HCT116 (cell line): ENCODE measurements around the gene SH3BP4.

Experiments used
- EZH2 ChIP-seq: fragments of 200-600 bp; sonication (generic); IDR thresholded peaks from 2 replicates; pipeline ENCODE4 v1.6.1; 2017; ENCODE audit warnings: antibody characterized with exemption, mixed run types
- EZH2phosphoT487 ChIP-seq: fragments of 200-600 bp; IDR thresholded peaks from 2 replicates; pipeline ENCODE4 v1.6.1; 2018; ENCODE audit warnings: antibody characterized with exemption, borderline replicate concordance
- MAX ChIP-seq: IDR thresholded peaks from 2 replicates; pipeline ENCODE4 v1.6.1; 2012
- POLR2A ChIP-seq: IDR thresholded peaks from 2 replicates; pipeline ENCODE4 v1.7.0; 2011; ENCODE audit warnings: borderline replicate concordance; ENCODE audit not compliant: insufficient read depth, insufficient read length; ENCODE audit errors: extremely low read depth
- YY1 ChIP-seq: IDR thresholded peaks from 2 replicates; pipeline ENCODE4 v1.6.1; 2011; ENCODE audit warnings: low read length, low read depth, moderate library complexity, mild to moderate bottlenecking; ENCODE audit not compliant: insufficient replicate concordance; ENCODE audit errors: extremely low read depth
- TF ChIP-seq, protein P1 (sequence below), 3 experiments: fragments of 200-600 bp in 1 of 3; sonication (generic) in 1 of 3; IDR thresholded peaks in 2 of 3; conservative IDR thresholded peaks in 1 of 3; 2 replicates each; pipeline ENCODE4 v1.5.1; 2012 to 2017; ENCODE audit warnings: low read depth in 2 of 3, low read length in 2 of 3, antibody characterized with exemption in 1 of 3, borderline replicate concordance in 1 of 3, control low read depth in 1 of 3, mild to moderate bottlenecking in 1 of 3, mixed read lengths in 1 of 3, mixed run types in 1 of 3, moderate library complexity in 1 of 3; ENCODE audit not compliant: insufficient read depth in 1 of 3

GRCh38 chr2:235052514-235053354 is 100.9 kb downstream of the SH3BP4 start:
- TF ChIP-seq EZH2 (no peak), POLR2A (no peak), EZH2phosphoT487 (no peak), MAX (no peak), YY1 (no peak)
- TF ChIP-seq, protein P1, sequence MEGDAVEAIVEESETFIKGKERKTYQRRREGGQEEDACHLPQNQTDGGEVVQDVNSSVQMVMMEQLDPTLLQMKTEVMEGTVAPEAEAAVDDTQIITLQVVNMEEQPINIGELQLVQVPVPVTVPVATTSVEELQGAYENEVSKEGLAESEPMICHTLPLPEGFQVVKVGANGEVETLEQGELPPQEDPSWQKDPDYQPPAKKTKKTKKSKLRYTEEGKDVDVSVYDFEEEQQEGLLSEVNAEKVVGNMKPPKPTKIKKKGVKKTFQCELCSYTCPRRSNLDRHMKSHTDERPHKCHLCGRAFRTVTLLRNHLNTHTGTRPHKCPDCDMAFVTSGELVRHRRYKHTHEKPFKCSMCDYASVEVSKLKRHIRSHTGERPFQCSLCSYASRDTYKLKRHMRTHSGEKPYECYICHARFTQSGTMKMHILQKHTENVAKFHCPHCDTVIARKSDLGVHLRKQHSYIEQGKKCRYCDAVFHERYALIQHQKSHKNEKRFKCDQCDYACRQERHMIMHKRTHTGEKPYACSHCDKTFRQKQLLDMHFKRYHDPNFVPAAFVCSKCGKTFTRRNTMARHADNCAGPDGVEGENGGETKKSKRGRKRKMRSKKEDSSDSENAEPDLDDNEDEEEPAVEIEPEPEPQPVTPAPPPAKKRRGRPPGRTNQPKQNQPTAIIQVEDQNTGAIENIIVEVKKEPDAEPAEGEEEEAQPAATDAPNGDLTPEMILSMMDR (IDR thresholded peaks at IDR 0.05 in 2 of 3, conservative IDR thresholded peaks at IDR 0.05 in 1 of 3; ENCODE audit: borderline replicate concordance in 1 of 3, insufficient read depth in 1 of 3, low read depth in 2 of 3, low read length in 2 of 3), result no peak
